Omental fat pad (tissue), 4 donors: Measurements from ENCODE around the gene MYLK. TPM values are rescaled to one million over a fixed set of nuclear protein-coding genes. Genes with fewer than 3 reads are reported as not detected.
"Not testable (repeated sequence)": the region's sequence is repeated elsewhere in the genome, so short reads cannot be mapped to it uniquely, and the experiment has no call there.

Experiments
- ATAC-seq: fragments of 150-250 bp; one replicate; pipeline ENCODE4 v1.9.1; 2016; ENCODE audit warnings: mild to moderate bottlenecking, moderate library complexity; ENCODE audit not compliant: low FRiP score
- DNase-seq: peaks from one replicate; pipeline ENCODE4 v3.0.0-alpha.2; 2019; ENCODE audit warnings: low spot score
- CTCF ChIP-seq, 3 donors: fragments of 450-650 bp; IDR thresholded peaks; one replicate each; pipeline ENCODE4 v1.5.1; 2016 to 2017; ENCODE audit warnings: antibody characterized with exemption in 3 of 3, mild to moderate bottlenecking in 3 of 3, moderate library complexity in 2 of 3
- total RNA-seq, 4 donors: library from RNA; depleted of rRNA; stranded (reverse); fragments of >200 nt; gene quantifications; one replicate each; pipeline ENCODE4 v1.1.0, GENCODE V29; 2016

The MYLK gene
- total RNA-seq, 4 donors from 2014 or later = 26.8 to 188 (median 56.9) TPM

GRCh38 chr3:123914829-123915228 is 30.7 kb upstream of the MYLK start:
- TF ChIP-seq CTCF (IDR thresholded peaks at IDR 0.05) = no peak
- DNase-seq (no peak), ATAC-seq (no peak)

- ATAC-seq (no peak), DNase-seq (no peak)
- no peak for TF ChIP-seq CTCF (IDR thresholded peaks at IDR 0.05)
Measured at GRCh38 chr3:123909785-123910184, 25.7 kb upstream of the MYLK start.

- no peak for TF ChIP-seq CTCF (IDR thresholded peaks at IDR 0.05)
- DNase-seq (no peak), ATAC-seq (no peak)
Measured at GRCh38 chr3:123907720-123908119, 23.6 kb upstream of the MYLK start.

- TF ChIP-seq CTCF (IDR thresholded peaks at IDR 0.05) = no peak
- ATAC-seq = no peak
- DNase-seq = no peak
Measured at GRCh38 chr3:123899300-123899865, 15.3 kb upstream of the MYLK start.

GRCh38 chr3:123893012-123893411 is 8.9 kb upstream of the MYLK start:
- no peak for DNase-seq
- TF ChIP-seq CTCF (IDR thresholded peaks at IDR 0.05) = no peak
- no peak for ATAC-seq

- no peak for TF ChIP-seq CTCF (IDR thresholded peaks at IDR 0.05)
- ATAC-seq = no peak
- no peak for DNase-seq
Measured at GRCh38 chr3:123892195-123892594, 8.1 kb upstream of the MYLK start.

- not testable (repeated sequence) for ATAC-seq
Measured at GRCh38 chr3:123890991-123891390, 6.9 kb upstream of the MYLK start.

GRCh38 chr3:123890162-123890561 is 6.0 kb upstream of the MYLK start:
- DNase-seq, ATAC-seq: not testable (repeated sequence)

More at GRCh38 chr3:123890991-123891390, 6.9 kb upstream of the MYLK start:
- DNase-seq = not testable (repeated sequence)
